Measurements from ENCODE around the gene NARF. TPM values are rescaled to one million over a fixed set of nuclear protein-coding genes. Genes with fewer than 3 reads are reported as not detected.

Gene NARF
- total and polyA plus RNA-seq, 2 experiments from 2014 or later, result 66.1 to 67.1 TPM

- Mint-ChIP-seq H3K27ac (no peak overlapping the region), H3K27me3 (ENCODE audit: insufficient read depth, low read depth, poor library complexity) (peaks cover 2% of the 10 kb centered on the region), H3K36me3 (ENCODE audit: low read depth) (peaks cover 45% of the 10 kb centered on the region), H3K4me1 (no peaks in the 10 kb centered on the region), H3K9me3 (no peaks in the 10 kb centered on the region), H3K4me3 (no peak overlapping the region)
- no peak overlapping the region for H3K4me3 ChIP-seq
- H2AFZ ChIP-seq, result no peak overlapping the region
- H3K79me2 ChIP-seq (replicated peaks; ENCODE audit: insufficient read depth), result no peaks in the 10 kb centered on the region
- no peaks in the 10 kb centered on the region for H3K27me3 ChIP-seq (ENCODE audit: insufficient read depth)
- no peaks in the 10 kb centered on the region for H3K36me3 ChIP-seq (ENCODE audit: insufficient read depth)
- ATAC-seq, result no peak
- H3K4me2 ChIP-seq, result no peak overlapping the region
- no peak overlapping the region for H3K27ac ChIP-seq (ENCODE audit: low read depth)
- no peaks in the 10 kb centered on the region for H3K9me2 ChIP-seq (ENCODE audit: insufficient read depth)
- H3K4me1 ChIP-seq (ENCODE audit: insufficient read depth), result no peaks in the 10 kb centered on the region
- no peaks in the 10 kb centered on the region for H3F3A ChIP-seq (replicated peaks; ENCODE audit: low read depth)
- no peak for TF ChIP-seq ZNF331 (CRISPR knock-in tag; IDR thresholded peaks at IDR 0.05; ENCODE audit: low read depth)
- TF ChIP-seq CTCF (conservative IDR thresholded peaks at IDR 0.05; ENCODE audit: low read depth in 2 of 2), result no peak
- TF ChIP-seq STAT1 (IDR thresholded peaks at IDR 0.05; ENCODE audit: unreplicated experiment), result no peak
- DNase-seq (ENCODE audit: low spot score), result no peak
- no peaks in the 10 kb centered on the region; the same call in 1 of the 2 replicates for H4K20me1 ChIP-seq (replicated peaks; ENCODE audit: insufficient read depth)
These were observed 21.1 kb downstream of the NARF start for GRCh38 chr17:82479602-82480001.

GRCh38 chr17:82480318-82480717, 21.8 kb downstream of the NARF start:
- Histone ChIP-seq H3K27me3 (ENCODE audit: insufficient read depth) (no peaks in the 10 kb centered on the region), H3K4me1 (ENCODE audit: insufficient read depth) (no peaks in the 10 kb centered on the region), H4K20me1 (replicated peaks; ENCODE audit: insufficient read depth) (no peaks in the 10 kb centered on the region; the same call in 1 of the 2 replicates), H3K4me2 (no peak overlapping the region), H3K36me3 (ENCODE audit: insufficient read depth) (no peaks in the 10 kb centered on the region), H3K79me2 (replicated peaks; ENCODE audit: insufficient read depth) (no peaks in the 10 kb centered on the region), H3F3A (replicated peaks; ENCODE audit: low read depth) (no peaks in the 10 kb centered on the region), H3K9me2 (ENCODE audit: insufficient read depth) (no peaks in the 10 kb centered on the region), H2AFZ (no peak overlapping the region), H3K4me3 (no peak overlapping the region), H3K27ac (ENCODE audit: low read depth) (no peak overlapping the region)
- H3K4me1 Mint-ChIP-seq, result no peaks in the 10 kb centered on the region
- no peak overlapping the region for H3K4me3 Mint-ChIP-seq
- H3K27ac Mint-ChIP-seq, result no peak overlapping the region
- ATAC-seq (no peak), DNase-seq (ENCODE audit: low spot score) (no peak)
- H3K27me3 Mint-ChIP-seq (ENCODE audit: insufficient read depth, low read depth, poor library complexity), result peaks cover 1% of the 10 kb centered on the region
- H3K36me3 Mint-ChIP-seq (ENCODE audit: low read depth), result peaks cover 47% of the 10 kb centered on the region
- no peaks in the 10 kb centered on the region for H3K9me3 Mint-ChIP-seq
- TF ChIP-seq POLR2AphosphoS5 (IDR thresholded peaks at IDR 0.05; ENCODE audit: low read depth), result no peak
- TF ChIP-seq EZH2phosphoT487 (IDR thresholded peaks at IDR 0.05; ENCODE audit: unreplicated experiment), result no peak
- no peak for TF ChIP-seq CTCF (conservative IDR thresholded peaks at IDR 0.05; ENCODE audit: low read depth in 2 of 2)
- TF ChIP-seq ETS1 (IDR thresholded peaks at IDR 0.05), result no peak
- no peak for TF ChIP-seq ZNF462 (CRISPR knock-in tag; IDR thresholded peaks at IDR 0.05)
- TF ChIP-seq EZH2 (IDR thresholded peaks at IDR 0.05; ENCODE audit: low read depth, unreplicated experiment), result no peak
- TF ChIP-seq ZNF114 (CRISPR knock-in tag; IDR thresholded peaks at IDR 0.05), result no peak
- TF ChIP-seq CREB1 (CRISPR knock-in tag; IDR thresholded peaks at IDR 0.05; ENCODE audit: low read depth), result no peak
